ENCODE results near the gene TMEM132A. TPM values are rescaled to one million over a fixed set of nuclear protein-coding genes. Genes with fewer than 3 reads are reported as not detected.

TMEM132A gene
- total RNA-seq, 1 donor from 2014 or later, result 164 TPM

DNA sequence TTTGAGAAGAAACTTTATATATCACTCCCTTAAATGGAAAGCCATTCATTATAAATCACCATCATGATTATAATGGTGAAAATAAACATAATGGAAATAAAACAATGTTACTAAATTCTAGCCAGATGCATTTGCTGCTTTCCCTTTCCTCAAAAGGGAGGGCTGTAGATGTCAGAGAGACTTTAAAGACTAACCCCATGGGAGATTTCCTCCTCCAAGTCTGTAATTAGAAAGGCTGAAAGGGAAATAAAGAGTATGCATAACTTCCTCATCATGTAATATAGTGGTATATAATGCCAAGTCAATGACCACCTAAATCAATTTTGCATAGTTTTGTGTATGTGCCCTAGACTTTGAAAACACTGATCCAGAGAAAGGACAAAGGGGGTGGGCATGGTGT is 53.6 kb downstream of the TMEM132A start:
- H3K27ac Mint-ChIP-seq (ENCODE audit: unreplicated experiment), result no peak overlapping the region
- no peaks in the 10 kb centered on the region for H3K36me3 Mint-ChIP-seq (ENCODE audit: low read depth, unreplicated experiment)
- H3K9me3 Mint-ChIP-seq (ENCODE audit: unreplicated experiment), result no peaks in the 10 kb centered on the region
- no peak for TF ChIP-seq CTCF (IDR thresholded peaks at IDR 0.05; ENCODE audit: unreplicated experiment)
- no peaks in the 10 kb centered on the region for H3K4me1 Mint-ChIP-seq (ENCODE audit: unreplicated experiment)
- no peak overlapping the region for H3K4me3 Mint-ChIP-seq (ENCODE audit: unreplicated experiment)
- peaks cover 2% of the 10 kb centered on the region for H3K27me3 Mint-ChIP-seq (ENCODE audit: unreplicated experiment)
- DNase-seq (ENCODE audit: low spot score), result no peak

- TF ChIP-seq CTCF (IDR thresholded peaks at IDR 0.05; ENCODE audit: unreplicated experiment), result no peak
- H3K9me3 Mint-ChIP-seq (ENCODE audit: unreplicated experiment), result no peaks in the 10 kb centered on the region
- no peak overlapping the region for H3K27ac Mint-ChIP-seq (ENCODE audit: unreplicated experiment)
- DNase-seq (ENCODE audit: low spot score), result no peak
- no peaks in the 10 kb centered on the region for H3K36me3 Mint-ChIP-seq (ENCODE audit: low read depth, unreplicated experiment)
- no peaks in the 10 kb centered on the region for H3K4me1 Mint-ChIP-seq (ENCODE audit: unreplicated experiment)
- H3K4me3 Mint-ChIP-seq (ENCODE audit: unreplicated experiment), result no peak overlapping the region
- H3K27me3 Mint-ChIP-seq (ENCODE audit: unreplicated experiment), result peaks cover 2% of the 10 kb centered on the region
Measured at GRCh38 chr11:60978546-60979380, 54.5 kb downstream of the TMEM132A start.

DNA sequence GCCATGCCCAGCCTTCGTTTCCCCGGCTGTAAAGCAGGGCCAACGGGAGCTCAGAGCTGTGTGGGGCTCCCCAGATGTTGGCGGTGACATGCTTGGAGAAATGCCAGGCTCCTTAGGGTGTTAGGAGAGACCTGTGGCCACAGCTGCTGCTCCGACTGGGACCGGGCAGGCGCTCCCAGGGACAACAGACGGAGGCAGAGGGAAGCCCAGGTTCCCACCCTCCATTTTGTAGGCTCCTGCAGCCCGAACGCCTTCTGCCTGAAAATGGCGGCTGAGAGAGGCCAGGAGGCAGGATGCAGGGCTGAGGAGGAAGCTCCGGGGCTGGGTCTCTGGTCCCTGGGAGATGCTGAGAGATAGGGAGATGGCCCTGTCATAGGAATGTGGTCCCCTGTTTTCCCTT is 57.3 kb downstream of the TMEM132A start:
- no peak for DNase-seq (ENCODE audit: low spot score)
- Mint-ChIP-seq H3K9me3 (ENCODE audit: unreplicated experiment) (no peaks in the 10 kb centered on the region), H3K4me1 (ENCODE audit: unreplicated experiment) (no peaks in the 10 kb centered on the region), H3K36me3 (ENCODE audit: low read depth, unreplicated experiment) (no peaks in the 10 kb centered on the region), H3K27ac (ENCODE audit: unreplicated experiment) (no peak overlapping the region), H3K27me3 (ENCODE audit: unreplicated experiment) (peaks cover 2% of the 10 kb centered on the region), H3K4me3 (ENCODE audit: unreplicated experiment) (no peak overlapping the region)
- no peak for TF ChIP-seq CTCF (IDR thresholded peaks at IDR 0.05; ENCODE audit: unreplicated experiment)

GRCh38 chr11:60982184-60982583 is 57.9 kb downstream of the TMEM132A start:
- no peak for TF ChIP-seq CTCF (IDR thresholded peaks at IDR 0.05; ENCODE audit: unreplicated experiment)
- no peak for DNase-seq (ENCODE audit: low spot score)
- Mint-ChIP-seq H3K9me3 (ENCODE audit: unreplicated experiment) (no peaks in the 10 kb centered on the region), H3K4me1 (ENCODE audit: unreplicated experiment) (no peaks in the 10 kb centered on the region), H3K4me3 (ENCODE audit: unreplicated experiment) (no peak overlapping the region), H3K27me3 (ENCODE audit: unreplicated experiment) (peaks cover 2% of the 10 kb centered on the region), H3K27ac (ENCODE audit: unreplicated experiment) (peak overlapping the region; percentile 48), H3K36me3 (ENCODE audit: low read depth, unreplicated experiment) (no peaks in the 10 kb centered on the region)

DNA sequence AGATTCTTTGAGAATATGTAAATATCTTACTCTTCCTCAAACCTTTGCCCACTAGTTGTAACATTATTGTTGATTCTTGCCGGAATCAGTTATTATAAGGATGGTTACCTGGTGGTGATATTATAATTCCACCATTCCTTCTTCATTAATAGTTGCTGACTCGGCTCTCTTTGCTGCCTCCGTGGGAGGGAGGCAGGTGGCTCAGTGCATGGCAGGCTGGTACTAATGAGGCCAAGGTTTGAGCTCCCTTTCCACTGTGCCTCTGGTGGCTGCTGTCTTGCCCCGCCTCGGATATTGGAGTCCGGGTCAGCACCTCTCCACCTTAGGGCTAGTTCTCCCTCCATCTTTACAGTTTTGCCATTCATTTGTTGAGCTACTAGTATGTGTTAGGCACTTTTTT is 59.9 kb downstream of the TMEM132A start:
- no peak overlapping the region for H3K27ac Mint-ChIP-seq (ENCODE audit: unreplicated experiment)
- peaks cover 2% of the 10 kb centered on the region for H3K27me3 Mint-ChIP-seq (ENCODE audit: unreplicated experiment)
- H3K36me3 Mint-ChIP-seq (ENCODE audit: low read depth, unreplicated experiment), result no peaks in the 10 kb centered on the region
- H3K9me3 Mint-ChIP-seq (ENCODE audit: unreplicated experiment), result no peaks in the 10 kb centered on the region
- no peak overlapping the region for H3K4me3 Mint-ChIP-seq (ENCODE audit: unreplicated experiment)
- no peak for TF ChIP-seq CTCF (IDR thresholded peaks at IDR 0.05; ENCODE audit: unreplicated experiment)
- H3K4me1 Mint-ChIP-seq (ENCODE audit: unreplicated experiment), result peaks cover 1% of the 10 kb centered on the region
- DNase-seq (ENCODE audit: low spot score), result no peak

All from endothelial cell (in vitro differentiated cells).